Adrenal gland (tissue), 5 donors: ENCODE data around the gene TMEM63C.

ENCODE experiments used
- POLR2A ChIP-seq, 2 donors: fragments of 450-650 bp; IDR thresholded peaks; one replicate each; pipeline ENCODE4 v1.6.1; 2017; ENCODE audit warnings: antibody characterized with exemption in 2 of 2, mild to moderate bottlenecking in 2 of 2, moderate library complexity in 1 of 2
- TF ChIP-seq, protein P1 (sequence below), 6 experiments: fragments of 450-650 bp in 4 of 6; fragments of 200-600 bp in 2 of 6; sonication (generic) in 1 of 6; IDR thresholded peaks; 1 replicate in 5 of 6; 2 replicates in 1 of 6; pipeline versions ENCODE4 v1.5.1 to v1.8.0; 2016 to 2021; ENCODE audit warnings: antibody characterized with exemption in 6 of 6, mild to moderate bottlenecking in 2 of 6, moderate library complexity in 1 of 6
- donor health status: DM: no; HTN: no; CAD: no.

DNA sequence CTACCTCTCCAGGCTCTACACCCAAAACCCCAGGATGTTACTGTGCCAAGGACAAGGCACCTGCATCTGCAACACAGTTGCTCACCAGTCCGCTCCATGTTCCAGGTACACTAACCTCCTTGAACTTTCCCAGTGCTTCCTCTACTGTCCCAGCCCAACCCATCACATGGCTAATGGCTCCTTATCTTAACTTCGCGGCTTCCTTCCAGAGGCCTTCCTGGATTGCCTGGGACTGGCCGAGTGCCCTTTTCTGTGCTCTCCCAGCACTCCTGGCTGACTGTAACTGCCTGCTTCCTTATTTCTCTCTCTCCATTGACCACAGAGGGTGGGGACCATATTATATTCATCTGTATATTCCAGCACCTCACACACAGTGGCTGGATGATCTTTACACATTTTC is 118.2 kb downstream of the TMEM63C start:
- TF ChIP-seq, protein P1, sequence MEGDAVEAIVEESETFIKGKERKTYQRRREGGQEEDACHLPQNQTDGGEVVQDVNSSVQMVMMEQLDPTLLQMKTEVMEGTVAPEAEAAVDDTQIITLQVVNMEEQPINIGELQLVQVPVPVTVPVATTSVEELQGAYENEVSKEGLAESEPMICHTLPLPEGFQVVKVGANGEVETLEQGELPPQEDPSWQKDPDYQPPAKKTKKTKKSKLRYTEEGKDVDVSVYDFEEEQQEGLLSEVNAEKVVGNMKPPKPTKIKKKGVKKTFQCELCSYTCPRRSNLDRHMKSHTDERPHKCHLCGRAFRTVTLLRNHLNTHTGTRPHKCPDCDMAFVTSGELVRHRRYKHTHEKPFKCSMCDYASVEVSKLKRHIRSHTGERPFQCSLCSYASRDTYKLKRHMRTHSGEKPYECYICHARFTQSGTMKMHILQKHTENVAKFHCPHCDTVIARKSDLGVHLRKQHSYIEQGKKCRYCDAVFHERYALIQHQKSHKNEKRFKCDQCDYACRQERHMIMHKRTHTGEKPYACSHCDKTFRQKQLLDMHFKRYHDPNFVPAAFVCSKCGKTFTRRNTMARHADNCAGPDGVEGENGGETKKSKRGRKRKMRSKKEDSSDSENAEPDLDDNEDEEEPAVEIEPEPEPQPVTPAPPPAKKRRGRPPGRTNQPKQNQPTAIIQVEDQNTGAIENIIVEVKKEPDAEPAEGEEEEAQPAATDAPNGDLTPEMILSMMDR (IDR thresholded peaks at IDR 0.05): no peak
- TF ChIP-seq POLR2A (IDR thresholded peaks at IDR 0.05): no peak
